HEK293 (cell line): ENCODE data around the gene TMEM151A.

Experiments
- CTCF ChIA-PET: fragments of 350-600 bp; formaldehyde crosslinking; extraction: SDS; loops from one replicate; lab custom pipeline; 2021; ENCODE audit warnings: antibody characterized with exemption; lab: Yijun Ruan, JAX
- POLR2A ChIA-PET: fragments of 300-600 bp; formaldehyde crosslinking; extraction: SDS; loops from one replicate; lab custom pipeline; 2020; ENCODE audit warnings: antibody characterized with exemption, inconsistent platforms; lab: Yijun Ruan, JAX
- H3K27ac ChIP-seq: fragments of 200-500 bp; sonication (Bioruptor generic); 2 replicates; pipeline ENCODE4 v1.5.1; 2014; ENCODE audit warnings: low read depth, low read length, control low read depth, inconsistent platforms; ENCODE audit errors: extremely low read depth
- H3K36me3 ChIP-seq, 2 experiments: fragments of 200-500 bp in 1 of 2; sonication (Bioruptor generic) in 1 of 2; 1 replicate in 1 of 2; 2 replicates in 1 of 2; pipeline ENCODE4 v1.5.1; 2014 to 2017; ENCODE audit warnings: inconsistent platforms in 2 of 2, low read length in 2 of 2; ENCODE audit not compliant: control insufficient read depth in 2 of 2, insufficient read depth in 1 of 2
- H3K4me1 ChIP-seq: fragments of 200-500 bp; sonication (Bioruptor generic); 2 replicates; pipeline ENCODE4 v1.5.1; 2014; ENCODE audit warnings: mild to moderate bottlenecking, low read length, inconsistent platforms; ENCODE audit not compliant: control insufficient read depth, insufficient read depth
- H3K4me3 ChIP-seq: 2 replicates; pipeline ENCODE4 v1.5.1; 2011; ENCODE audit warnings: low read depth, mild to moderate bottlenecking, control low read depth, low read length, moderate library complexity
- H3K9me3 ChIP-seq: fragments of 200-500 bp; sonication (Bioruptor generic); 2 replicates; pipeline ENCODE4 v1.5.1; 2014; ENCODE audit warnings: low read depth, low read length, inconsistent platforms; ENCODE audit not compliant: control insufficient read depth, insufficient read depth
- EGR2 ChIP-seq: fragments of 450-650 bp; formaldehyde crosslinking; IDR thresholded peaks from 2 replicates; pipeline ENCODE4 v1.5.1; 2016; ENCODE audit warnings: low read depth, missing biosample characterization, missing genetic modification characterization
- GLI2 ChIP-seq: fragments of 450-650 bp; formaldehyde crosslinking; IDR thresholded peaks from 2 replicates; pipeline ENCODE4; 2017; ENCODE audit warnings: missing biosample characterization, missing genetic modification characterization, low read depth, borderline replicate concordance
- GLIS2 ChIP-seq: fragments of 450-650 bp; formaldehyde crosslinking; IDR thresholded peaks from 2 replicates; pipeline ENCODE4 v1.5.1; 2016; ENCODE audit warnings: missing biosample characterization, missing genetic modification characterization
- HOXA7 ChIP-seq: sonication (generic); formaldehyde crosslinking; IDR thresholded peaks from 2 replicates; pipeline ENCODE4 v1.8.1; 2022; ENCODE audit warnings: missing genetic modification reagents, borderline replicate concordance
- HOXD13 ChIP-seq: sonication (generic); formaldehyde crosslinking; IDR thresholded peaks from 2 replicates; pipeline ENCODE4 v1.8.0; 2022; ENCODE audit warnings: missing genetic modification reagents, borderline replicate concordance
- KLF8 ChIP-seq: fragments of 450-650 bp; formaldehyde crosslinking; IDR thresholded peaks from 2 replicates; pipeline ENCODE4 v1.5.1; 2016; ENCODE audit warnings: missing biosample characterization, missing genetic modification characterization
- REPIN1 ChIP-seq: fragments of 450-650 bp; formaldehyde crosslinking; IDR thresholded peaks from 2 replicates; pipeline ENCODE4 v1.5.1; 2017; ENCODE audit warnings: missing biosample characterization, missing genetic modification characterization, low read depth
- SALL2 ChIP-seq: fragments of 450-650 bp; formaldehyde crosslinking; IDR thresholded peaks from 2 replicates; pipeline ENCODE4 v1.5.0; 2017; ENCODE audit warnings: missing biosample characterization, mild to moderate bottlenecking, missing genetic modification characterization, borderline replicate concordance
- SP7 ChIP-seq: fragments of 450-650 bp; formaldehyde crosslinking; IDR thresholded peaks from 2 replicates; pipeline ENCODE4 v1.5.1; 2016; ENCODE audit warnings: missing biosample characterization, missing genetic modification characterization
- YY2 ChIP-seq: fragments of 450-650 bp; formaldehyde crosslinking; IDR thresholded peaks from 2 replicates; pipeline ENCODE4 v1.5.1; 2016; ENCODE audit warnings: missing biosample characterization, missing genetic modification characterization
- ZBTB1 ChIP-seq: fragments of 450-650 bp; formaldehyde crosslinking; IDR thresholded peaks from 2 replicates; pipeline ENCODE4 v1.5.1; 2016; ENCODE audit warnings: missing biosample characterization, missing genetic modification characterization
- ZFHX2 ChIP-seq: fragments of 450-650 bp; formaldehyde crosslinking; conservative IDR thresholded peaks from 2 replicates; pipeline ENCODE4 v1.5.1; 2016; ENCODE audit warnings: missing biosample characterization, missing genetic modification characterization
- ZFP41 ChIP-seq: fragments of 450-650 bp; formaldehyde crosslinking; IDR thresholded peaks from 2 replicates; pipeline ENCODE4 v1.5.1; 2016; ENCODE audit warnings: missing biosample characterization, missing genetic modification characterization, borderline replicate concordance
- ZIC2 ChIP-seq: fragments of 450-650 bp; formaldehyde crosslinking; IDR thresholded peaks from 2 replicates; pipeline ENCODE4 v1.5.1; 2016; ENCODE audit warnings: missing biosample characterization, missing genetic modification characterization
- ZNF132 ChIP-seq: fragments of 450-650 bp; formaldehyde crosslinking; IDR thresholded peaks from 2 replicates; pipeline ENCODE4 v1.5.1; 2017; ENCODE audit warnings: missing biosample characterization, missing genetic modification characterization, borderline replicate concordance
- ZNF138 ChIP-seq: fragments of 450-650 bp; formaldehyde crosslinking; IDR thresholded peaks from 2 replicates; pipeline ENCODE4 v1.5.1; 2016; ENCODE audit warnings: missing biosample characterization, missing genetic modification characterization, borderline replicate concordance
- ZNF23 ChIP-seq: fragments of 450-650 bp; formaldehyde crosslinking; IDR thresholded peaks from 2 replicates; pipeline ENCODE4 v1.5.1; 2016; ENCODE audit warnings: missing biosample characterization, missing genetic modification characterization, borderline replicate concordance
- ZNF292 ChIP-seq: fragments of 450-650 bp; formaldehyde crosslinking; IDR thresholded peaks from 2 replicates; pipeline ENCODE4 v1.5.1; 2016; ENCODE audit warnings: low read depth, missing biosample characterization, missing genetic modification characterization, borderline replicate concordance
- ZNF350 ChIP-seq: fragments of 450-650 bp; formaldehyde crosslinking; IDR thresholded peaks from 2 replicates; pipeline ENCODE4 v1.5.0; 2017; ENCODE audit warnings: missing biosample characterization, mild to moderate bottlenecking, missing genetic modification characterization
- ZNF514 ChIP-seq: fragments of 450-650 bp; formaldehyde crosslinking; IDR thresholded peaks from 2 replicates; pipeline ENCODE4 v1.5.1; 2016; ENCODE audit warnings: missing biosample characterization, missing genetic modification characterization
- ZNF529 ChIP-seq: fragments of 450-650 bp; formaldehyde crosslinking; IDR thresholded peaks from 2 replicates; pipeline ENCODE4 v1.5.1; 2017; ENCODE audit warnings: missing genetic modification characterization, missing biosample characterization; ENCODE audit not compliant: insufficient replicate concordance
- ZNF549 ChIP-seq: fragments of 450-650 bp; IDR thresholded peaks from 2 replicates; pipeline ENCODE4 v1.5.1; 2018; ENCODE audit warnings: missing biosample characterization, missing genetic modification characterization, mild to moderate bottlenecking, inconsistent platforms, moderate library complexity
- ZNF610 ChIP-seq: fragments of 450-650 bp; formaldehyde crosslinking; IDR thresholded peaks from 2 replicates; pipeline ENCODE4 v1.5.1; 2016; ENCODE audit warnings: missing biosample characterization, missing genetic modification characterization, borderline replicate concordance
- ZNF843 ChIP-seq: fragments of 450-650 bp; formaldehyde crosslinking; IDR thresholded peaks from 2 replicates; pipeline ENCODE4 v1.5.1; 2016; ENCODE audit warnings: missing biosample characterization, missing genetic modification characterization
- TF ChIP-seq, protein P1 (sequence below): fragments of 450-650 bp; formaldehyde crosslinking; IDR thresholded peaks from 2 replicates; pipeline ENCODE4 v1.5.1; 2016; ENCODE audit warnings: missing biosample characterization, missing genetic modification characterization
- TF ChIP-seq, protein P2 (sequence below): fragments of 450-650 bp; formaldehyde crosslinking; IDR thresholded peaks from 2 replicates; pipeline ENCODE4 v1.5.1; 2017; ENCODE audit warnings: missing biosample characterization, missing genetic modification characterization

TMEM151A gene

GRCh38 chr11:66272596-66272995 is 19.1 kb upstream of the TMEM151A start:
- ChIA-PET CTCF (interaction anchor here (0.8 to 4.9 kb wide), 2 partner anchors 9 to 50 kb away, joined by 3 to 24 read pairs; no protein-coding TSS in a partner anchor), POLR2A (interaction anchor here (1.4 kb wide), 1 partner anchor 17 kb away, joined by 4 read pairs; the partner anchor contains the start of gene YIF1A)
- no peak overlapping the region for H3K4me3 ChIP-seq
- no peaks in the 10 kb centered on the region for H3K9me3 ChIP-seq
- H3K27ac ChIP-seq, result no peak overlapping the region
- H3K4me1 ChIP-seq, result peaks cover 2% of the 10 kb centered on the region; the same call in 1 of the 2 replicates
- no peak for TF ChIP-seq ZNF350
- H3K36me3 ChIP-seq, result peaks cover 0 to 61% of the 10 kb centered on the region in 2 experiments; a peak in 2 of 3 replicates

DNA sequence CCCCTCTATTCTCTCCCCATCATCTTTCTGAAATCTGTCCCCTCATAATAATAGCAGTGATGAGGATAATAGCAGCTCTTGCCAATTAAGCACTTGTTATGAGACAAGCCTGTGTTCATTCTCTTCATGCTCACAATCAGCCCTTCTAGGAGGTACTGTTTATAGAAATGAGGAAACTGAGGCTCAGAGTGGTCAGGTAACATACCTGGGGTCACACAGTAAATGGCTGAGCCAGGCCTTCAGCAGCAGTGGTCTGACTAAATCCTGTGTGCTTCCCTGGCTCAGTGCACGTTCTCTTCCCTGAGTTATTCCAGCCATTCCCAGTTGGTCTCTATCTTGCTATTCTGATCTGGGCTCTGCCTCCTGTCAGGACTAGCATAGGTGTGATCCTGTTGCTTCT is 17.5 kb upstream of the TMEM151A start:
- H3K36me3 ChIP-seq, result peaks cover 0 to 61% of the 10 kb centered on the region in 2 experiments; a peak in 2 of 3 replicates
- H3K27ac ChIP-seq, result no peak overlapping the region
- no peaks in the 10 kb centered on the region for H3K9me3 ChIP-seq
- POLR2A ChIA-PET, result no interaction called here
- CTCF ChIA-PET, result no interaction called here
- no peak for TF ChIP-seq YY2 (tag by site-specific recombination)
- no peak for TF ChIP-seq ZNF549
- TF ChIP-seq, protein P1, sequence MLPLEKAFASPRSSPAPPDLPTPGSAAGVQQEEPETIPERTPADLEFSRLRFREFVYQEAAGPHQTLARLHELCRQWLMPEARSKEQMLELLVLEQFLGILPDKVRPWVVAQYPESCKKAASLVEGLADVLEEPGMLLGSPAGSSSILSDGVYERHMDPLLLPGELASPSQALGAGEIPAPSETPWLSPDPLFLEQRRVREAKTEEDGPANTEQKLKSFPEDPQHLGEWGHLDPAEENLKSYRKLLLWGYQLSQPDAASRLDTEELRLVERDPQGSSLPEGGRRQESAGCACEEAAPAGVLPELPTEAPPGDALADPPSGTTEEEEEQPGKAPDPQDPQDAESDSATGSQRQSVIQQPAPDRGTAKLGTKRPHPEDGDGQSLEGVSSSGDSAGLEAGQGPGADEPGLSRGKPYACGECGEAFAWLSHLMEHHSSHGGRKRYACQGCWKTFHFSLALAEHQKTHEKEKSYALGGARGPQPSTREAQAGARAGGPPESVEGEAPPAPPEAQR, result no peak
- no peak for TF ChIP-seq KLF8 (tag by site-specific recombination)
- TF ChIP-seq ZNF132, result no peak
- TF ChIP-seq ZNF610 (tag by site-specific recombination), result no peak
- TF ChIP-seq GLI2 (tag by site-specific recombination), result no peak
- no peak for TF ChIP-seq HOXA7 (CRISPR knock-in tag)
- H3K4me3 ChIP-seq, result no peak overlapping the region
- H3K4me1 ChIP-seq, result peaks cover 2% of the 10 kb centered on the region; the same call in 1 of the 2 replicates

GRCh38 chr11:66275396-66275795 is 16.3 kb upstream of the TMEM151A start:
- TF ChIP-seq GLIS2 (tag by site-specific recombination), result no peak
- no peak for TF ChIP-seq ZNF138
- TF ChIP-seq ZNF529 (tag by site-specific recombination), result no peak
- no peak for TF ChIP-seq SP7 (tag by site-specific recombination)
- TF ChIP-seq, protein P2, sequence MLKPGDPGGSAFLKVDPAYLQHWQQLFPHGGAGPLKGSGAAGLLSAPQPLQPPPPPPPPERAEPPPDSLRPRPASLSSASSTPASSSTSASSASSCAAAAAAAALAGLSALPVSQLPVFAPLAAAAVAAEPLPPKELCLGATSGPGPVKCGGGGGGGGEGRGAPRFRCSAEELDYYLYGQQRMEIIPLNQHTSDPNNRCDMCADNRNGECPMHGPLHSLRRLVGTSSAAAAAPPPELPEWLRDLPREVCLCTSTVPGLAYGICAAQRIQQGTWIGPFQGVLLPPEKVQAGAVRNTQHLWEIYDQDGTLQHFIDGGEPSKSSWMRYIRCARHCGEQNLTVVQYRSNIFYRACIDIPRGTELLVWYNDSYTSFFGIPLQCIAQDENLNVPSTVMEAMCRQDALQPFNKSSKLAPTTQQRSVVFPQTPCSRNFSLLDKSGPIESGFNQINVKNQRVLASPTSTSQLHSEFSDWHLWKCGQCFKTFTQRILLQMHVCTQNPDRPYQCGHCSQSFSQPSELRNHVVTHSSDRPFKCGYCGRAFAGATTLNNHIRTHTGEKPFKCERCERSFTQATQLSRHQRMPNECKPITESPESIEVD (tag by site-specific recombination), result no peak
- no peak for TF ChIP-seq ZNF292 (tag by site-specific recombination)
- no peak for TF ChIP-seq HOXA7 (CRISPR knock-in tag)
- TF ChIP-seq ZNF843, result no peak
- no peak for TF ChIP-seq ZIC2 (tag by site-specific recombination)
- no peak for TF ChIP-seq ZNF514 (tag by site-specific recombination)
- no peak for TF ChIP-seq REPIN1 (tag by site-specific recombination)
- TF ChIP-seq SALL2 (tag by site-specific recombination), result no peak
- no peak for TF ChIP-seq ZFHX2 (tag by site-specific recombination)
- no peak for TF ChIP-seq EGR2
- TF ChIP-seq ZNF23 (tag by site-specific recombination), result no peak
- no peak for TF ChIP-seq HOXD13 (CRISPR knock-in tag)
- no peak for TF ChIP-seq ZFP41 (tag by site-specific recombination)
- TF ChIP-seq ZBTB1, result no peak
- CTCF ChIA-PET, result interaction anchor here (0.6 kb wide), 1 partner anchor 163 kb away, joined by 3 read pairs; the partner anchor contains the start of gene MRPL11
- H3K36me3 ChIP-seq, result peaks cover 0 to 56% of the 10 kb centered on the region in 2 experiments; a peak in 2 of 3 replicates
- no peak overlapping the region for H3K4me3 ChIP-seq
- H3K4me1 ChIP-seq, result no peaks in the 10 kb centered on the region
- POLR2A ChIA-PET, result no interaction called here
- no peak overlapping the region for H3K27ac ChIP-seq
- H3K9me3 ChIP-seq, result no peaks in the 10 kb centered on the region
